Effector memory CD8-positive, alpha-beta T cell (primary cell): ENCODE measurements around the gene ESD.

ENCODE experiments used
- ATAC-seq: fragments of 150-1000 bp; cut with Tn5 transposase; replicated peaks from 2 replicates; pipeline ENCODE4 v1.10.0; 2021; ENCODE audit warnings: mild to moderate bottlenecking, moderate library complexity
- DNase-seq, 3 experiments: peaks; one replicate each; pipeline ENCODE4 v3.0.0; 2021
- H3K27ac Mint-ChIP-seq, 2 donors: one replicate each; pipeline ENCODE4 v1.8.0; 2022; ENCODE audit warnings: mild to moderate bottlenecking in 2 of 2, mixed read lengths in 2 of 2, moderate library complexity in 2 of 2
- H3K27me3 Mint-ChIP-seq, 2 donors: one replicate each; pipeline ENCODE4 v1.8.0; 2022; ENCODE audit warnings: mixed read lengths in 2 of 2
- H3K36me3 Mint-ChIP-seq: one replicate; pipeline ENCODE4 v1.8.0; 2022; ENCODE audit warnings: mild to moderate bottlenecking, moderate library complexity, mixed read lengths; ENCODE audit not compliant: insufficient read depth
- H3K4me1 Mint-ChIP-seq, 2 donors: one replicate each; pipeline ENCODE4 v1.8.0; 2022; ENCODE audit warnings: low read depth in 2 of 2, mixed read lengths in 2 of 2
- H3K4me3 Mint-ChIP-seq, 2 donors: one replicate each; pipeline ENCODE4 v1.8.0; 2022; ENCODE audit warnings: mild to moderate bottlenecking in 2 of 2, mixed read lengths in 2 of 2, moderate library complexity in 2 of 2
- H3K9me3 Mint-ChIP-seq, 2 donors: one replicate each; pipeline ENCODE4 v1.8.0; 2022; ENCODE audit warnings: mixed read lengths in 2 of 2
- total RNA-seq, 9 experiments: gene quantifications; one replicate each; lab custom pipeline; 2026; lab: John Stamatoyannopoulos, UW

Gene ESD, protein sequence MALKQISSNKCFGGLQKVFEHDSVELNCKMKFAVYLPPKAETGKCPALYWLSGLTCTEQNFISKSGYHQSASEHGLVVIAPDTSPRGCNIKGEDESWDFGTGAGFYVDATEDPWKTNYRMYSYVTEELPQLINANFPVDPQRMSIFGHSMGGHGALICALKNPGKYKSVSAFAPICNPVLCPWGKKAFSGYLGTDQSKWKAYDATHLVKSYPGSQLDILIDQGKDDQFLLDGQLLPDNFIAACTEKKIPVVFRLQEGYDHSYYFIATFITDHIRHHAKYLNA
- 27.9 to 77.9 (median 65.4) reads per million in 9 experiments for total RNA-seq

DNA sequence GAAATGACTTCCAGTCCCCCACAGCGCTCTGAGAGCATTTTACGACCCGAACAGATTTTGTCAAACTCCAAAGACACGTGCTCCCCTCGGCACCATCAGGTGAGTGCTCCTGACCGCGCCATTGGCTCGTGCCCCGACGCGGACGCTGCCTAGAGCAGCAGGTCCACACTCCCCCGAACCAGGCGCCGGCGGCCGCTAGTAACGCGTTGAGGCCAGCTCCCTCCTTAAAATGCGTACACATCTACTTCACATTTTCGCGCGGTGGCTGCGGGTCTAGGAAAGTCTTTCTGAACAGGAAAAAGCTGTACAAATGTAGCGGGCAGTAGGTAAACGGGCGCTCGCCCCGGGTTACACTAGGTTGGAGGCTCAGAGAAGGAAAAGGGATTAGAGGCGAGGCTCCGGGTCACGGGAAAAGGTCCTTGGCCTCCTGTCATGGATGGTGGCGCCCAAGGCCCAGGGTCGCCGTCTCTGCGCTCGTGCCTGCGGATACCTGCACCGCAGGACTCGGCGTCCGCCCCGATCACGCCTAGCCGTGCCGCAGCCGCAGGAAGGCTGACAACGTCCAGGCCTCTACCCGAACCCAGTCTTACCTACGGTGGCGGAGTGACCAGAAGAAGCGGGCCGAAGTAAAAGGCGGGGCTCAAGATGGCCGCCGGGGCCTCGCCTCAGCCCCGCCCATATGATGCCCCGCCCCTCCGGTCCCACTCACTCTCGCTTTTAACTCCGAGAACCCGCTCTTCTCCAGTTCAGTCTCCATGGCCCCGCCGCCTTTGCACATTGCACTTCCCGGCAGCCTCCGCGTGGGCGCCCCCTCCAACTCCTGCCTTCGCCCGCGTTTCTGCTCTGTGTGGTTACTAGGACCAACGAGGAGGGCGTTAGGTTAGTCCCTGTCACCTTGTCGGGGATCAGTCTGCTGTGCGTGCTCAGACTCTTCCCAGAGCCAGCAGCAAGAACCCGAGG is at the start of gene ESD:
Gene ESD, minus strand, starts transcription at position 647 of the 960 bp plus-strand sequence. CDS start 5,748 bp downstream, outside the sequence.
- no peaks in the 10 kb centered on the region for H3K9me3 Mint-ChIP-seq
- H3K4me1 Mint-ChIP-seq = peaks cover 19 to 25% of the 10 kb centered on the region in 2 donors
- no peaks in the 10 kb centered on the region for H3K27me3 Mint-ChIP-seq
- H3K36me3 Mint-ChIP-seq = no peaks in the 10 kb centered on the region
- H3K4me3 Mint-ChIP-seq = peak within 1 kb of the TSS; percentile 92 to 94
- peak; percentile 89 for ATAC-seq
- peak; percentile 81 to 83 (median 83) for DNase-seq
- H3K27ac Mint-ChIP-seq = peak within 1 kb of the TSS; percentile 94 to 95

DNA sequence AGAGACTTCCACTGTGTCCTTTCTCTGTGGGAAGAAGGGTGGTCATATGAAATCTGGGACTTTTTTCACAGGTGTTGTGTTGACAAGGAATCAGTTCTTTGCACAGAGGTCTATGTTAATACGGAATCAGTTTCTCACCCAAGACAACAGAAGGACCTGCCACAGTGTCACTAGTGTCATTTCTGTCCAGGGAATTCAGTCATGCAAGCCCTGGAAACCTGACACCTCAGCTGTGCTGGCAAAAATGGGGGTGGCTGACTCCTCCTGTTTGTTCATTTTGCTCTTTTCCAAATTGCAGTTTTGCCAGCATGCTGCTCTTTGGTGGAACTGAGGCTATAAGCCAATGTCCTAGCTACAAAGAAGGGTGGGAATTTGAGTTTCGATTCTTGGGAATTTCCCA is 49.8 kb upstream of the ESD start:
- Mint-ChIP-seq H3K27ac (no peak overlapping the region), H3K27me3 (peaks cover 32 to 41% of the 10 kb centered on the region in 2 donors), H3K4me3 (no peak overlapping the region), H3K36me3 (no peaks in the 10 kb centered on the region), H3K4me1 (no peaks in the 10 kb centered on the region), H3K9me3 (no peaks in the 10 kb centered on the region)
- ATAC-seq = no peak
- DNase-seq = no peak

DNA sequence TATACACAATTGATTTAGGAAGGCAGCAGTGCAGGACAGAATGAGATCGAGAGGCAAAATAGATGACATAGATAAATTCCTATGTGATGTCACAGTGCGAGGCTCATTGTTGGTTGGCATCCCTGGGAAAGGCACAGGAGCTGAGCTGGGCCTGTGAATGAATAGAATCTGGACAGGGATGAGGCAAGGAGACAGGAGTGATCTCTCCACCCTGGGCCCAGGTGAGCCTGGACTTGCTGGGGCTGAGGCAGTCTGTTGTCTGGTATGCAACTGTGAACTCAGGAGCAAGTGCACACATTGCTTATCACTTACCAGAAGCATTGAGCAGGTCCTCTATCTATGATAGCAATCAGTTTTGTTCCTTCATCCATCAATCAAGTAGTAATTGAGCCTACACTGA is 48.2 kb upstream of the ESD start:
- Mint-ChIP-seq H3K27me3 (peaks cover 27% of the 10 kb centered on the region in 2 donors), H3K36me3 (no peaks in the 10 kb centered on the region), H3K4me1 (no peaks in the 10 kb centered on the region), H3K27ac (no peak overlapping the region), H3K4me3 (no peak overlapping the region), H3K9me3 (no peaks in the 10 kb centered on the region)
- no peak for ATAC-seq
- no peak for DNase-seq

DNA sequence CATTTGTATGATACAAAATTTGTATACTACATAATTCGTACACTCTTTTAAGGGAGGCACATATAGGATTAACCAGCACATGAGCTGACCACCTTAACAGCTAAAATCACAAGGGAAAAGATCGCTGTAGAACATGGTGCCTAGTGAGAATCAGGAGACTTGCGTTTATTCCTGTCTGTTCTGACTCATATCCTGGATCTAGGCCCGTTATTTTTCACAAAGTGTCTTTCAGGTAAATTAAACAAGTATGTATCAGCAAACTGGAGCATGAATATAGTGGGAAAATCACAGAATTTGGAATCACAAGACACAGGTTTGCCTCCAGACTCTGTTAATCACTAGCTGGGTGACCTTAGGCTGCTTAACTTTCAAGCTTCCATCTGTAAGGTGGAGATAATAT is 47.5 kb upstream of the ESD start:
- ATAC-seq (no peak), DNase-seq (no peak)
- Mint-ChIP-seq H3K9me3 (no peaks in the 10 kb centered on the region), H3K27me3 (peaks cover 23 to 27% of the 10 kb centered on the region in 2 donors), H3K27ac (no peak overlapping the region), H3K4me1 (no peaks in the 10 kb centered on the region), H3K36me3 (no peaks in the 10 kb centered on the region), H3K4me3 (no peak overlapping the region)

DNA sequence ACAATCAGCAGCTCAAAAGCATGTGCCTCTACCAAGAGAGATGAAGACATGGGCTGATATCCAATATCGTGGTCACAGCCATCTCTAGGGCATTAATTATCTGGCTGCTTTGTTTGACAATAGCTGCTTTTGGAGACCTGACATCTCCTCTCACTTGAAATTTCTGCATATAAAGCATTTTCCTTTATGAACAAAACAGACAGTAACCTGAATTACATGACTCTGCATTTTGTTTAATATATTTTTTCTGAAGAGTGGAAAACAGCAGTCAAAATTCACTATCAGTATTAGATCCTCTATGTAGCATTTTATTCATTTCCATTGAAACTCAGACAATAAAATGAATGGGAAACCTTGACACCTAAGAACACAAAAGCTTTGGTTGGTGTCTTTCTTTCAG is 42.4 kb upstream of the ESD start:
- Mint-ChIP-seq H3K4me3 (no peak overlapping the region), H3K27ac (no peak overlapping the region), H3K4me1 (no peaks in the 10 kb centered on the region), H3K27me3 (peaks cover 37 to 40% of the 10 kb centered on the region in 2 donors), H3K36me3 (no peaks in the 10 kb centered on the region), H3K9me3 (no peaks in the 10 kb centered on the region)
- ATAC-seq = no peak
- no peak for DNase-seq

DNA sequence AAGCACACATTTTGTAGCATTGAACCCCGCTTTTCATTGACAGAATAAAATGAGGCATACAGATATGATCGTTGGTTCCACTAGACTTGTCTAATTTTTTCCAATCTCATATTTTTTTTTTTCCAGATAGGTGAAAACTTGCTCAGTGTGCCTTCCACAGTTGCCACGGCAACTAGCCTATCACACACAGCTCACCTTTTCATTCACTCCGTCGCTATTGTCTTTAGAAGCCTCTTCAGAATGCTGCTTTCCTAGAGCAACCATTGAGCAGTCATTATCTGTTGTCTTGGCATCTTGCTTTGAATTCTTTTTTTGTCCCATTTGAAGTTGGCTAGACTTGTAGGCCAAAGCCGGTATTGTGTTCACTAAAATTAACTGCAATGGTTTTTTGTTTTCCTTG is 37.7 kb upstream of the ESD start:
- no peak overlapping the region for H3K27ac Mint-ChIP-seq
- no peaks in the 10 kb centered on the region for H3K4me1 Mint-ChIP-seq
- H3K9me3 Mint-ChIP-seq = no peaks in the 10 kb centered on the region
- H3K36me3 Mint-ChIP-seq = no peaks in the 10 kb centered on the region
- DNase-seq = no peak
- H3K27me3 Mint-ChIP-seq = peaks cover 20% of the 10 kb centered on the region in 2 donors
- H3K4me3 Mint-ChIP-seq = no peak overlapping the region
- no peak for ATAC-seq

DNA sequence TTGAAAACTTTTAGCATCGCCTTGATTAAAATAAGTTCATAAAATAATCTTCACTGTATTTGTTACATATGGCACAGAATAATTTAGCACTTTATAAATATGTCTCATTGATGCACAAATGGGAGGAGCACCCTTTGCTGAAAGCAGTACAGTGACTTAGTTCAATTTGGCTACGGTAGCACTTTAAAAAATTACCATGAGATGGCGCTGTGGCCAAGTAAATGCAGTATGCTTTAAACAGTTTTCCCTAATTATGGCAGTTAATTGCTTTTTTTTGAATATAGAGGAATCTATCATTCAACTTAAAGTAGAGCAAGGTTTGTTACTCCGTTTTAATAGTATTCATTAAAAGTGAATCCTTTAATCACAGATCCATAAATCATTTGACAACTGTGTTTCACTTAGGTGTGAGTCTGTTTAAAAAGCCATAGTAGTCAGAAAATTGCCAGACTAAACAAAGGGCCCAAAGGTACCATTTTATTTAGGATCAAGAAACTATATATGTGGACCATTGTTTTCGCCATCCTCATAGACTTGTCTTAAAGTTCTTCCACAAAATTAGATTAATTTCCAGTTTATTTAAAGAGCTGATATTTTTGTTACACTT is 34.7 kb upstream of the ESD start:
- peak; percentile 13 to 28 (median 23) for DNase-seq
- Mint-ChIP-seq H3K4me3 (no peak overlapping the region), H3K9me3 (no peaks in the 10 kb centered on the region), H3K27me3 (peaks cover 21 to 22% of the 10 kb centered on the region in 2 donors), H3K36me3 (no peaks in the 10 kb centered on the region), H3K4me1 (no peaks in the 10 kb centered on the region), H3K27ac (no peak overlapping the region)
- ATAC-seq = no peak

DNA sequence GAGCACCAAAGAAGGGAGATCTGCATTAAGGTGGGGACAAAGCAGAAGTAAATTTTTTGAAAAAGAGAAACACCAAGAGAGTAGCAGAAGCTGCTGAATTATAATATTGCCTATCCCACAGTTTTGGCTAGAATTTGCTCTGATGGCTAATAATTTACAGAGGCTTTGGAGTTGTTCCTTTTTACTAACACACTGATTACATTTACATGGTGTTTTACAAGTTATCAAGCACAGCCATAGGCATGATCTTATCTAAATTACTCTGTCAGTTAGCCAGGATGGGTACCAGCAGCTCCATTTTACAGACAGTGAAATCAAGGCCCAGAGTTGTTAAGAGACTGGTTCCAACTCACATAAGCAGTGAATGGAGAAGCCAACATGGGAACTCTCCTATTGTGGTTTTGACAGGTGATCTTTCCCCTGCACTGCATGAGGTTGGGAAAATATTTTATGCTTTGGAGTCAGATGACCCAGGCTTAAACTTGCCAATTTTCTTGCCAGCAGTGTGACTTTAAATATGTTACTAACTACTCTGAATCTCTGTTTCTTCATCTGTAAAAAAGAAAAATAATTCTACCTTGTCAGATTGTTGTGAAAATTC is 33.5 kb upstream of the ESD start:
- Mint-ChIP-seq H3K27ac (no peak overlapping the region), H3K27me3 (peaks cover 20 to 21% of the 10 kb centered on the region in 2 donors), H3K36me3 (no peaks in the 10 kb centered on the region), H3K9me3 (no peaks in the 10 kb centered on the region), H3K4me1 (no peaks in the 10 kb centered on the region), H3K4me3 (no peak overlapping the region)
- ATAC-seq (no peak), DNase-seq (no peak)

DNA sequence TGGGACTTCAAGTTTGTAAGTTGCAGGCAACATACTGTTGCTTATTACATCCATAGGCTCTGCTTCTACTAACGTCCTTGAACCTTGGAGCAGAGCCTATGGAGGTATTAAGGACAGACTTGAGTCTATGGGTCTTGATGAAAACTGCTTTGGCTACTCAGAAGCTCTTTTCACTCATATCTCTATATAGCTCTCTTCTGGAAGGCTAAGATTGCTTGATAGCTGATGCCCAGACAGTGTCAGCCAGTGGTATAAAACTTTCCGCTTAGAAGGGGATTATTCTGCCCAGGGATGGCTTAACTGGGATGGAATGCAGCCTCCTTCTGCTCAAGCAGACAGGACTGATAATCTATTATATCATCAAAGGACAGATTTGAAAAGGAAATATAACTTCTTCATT is 25.6 kb upstream of the ESD start:
- no peak overlapping the region for H3K4me3 Mint-ChIP-seq
- peaks cover 6 to 12% of the 10 kb centered on the region in 2 donors for H3K27me3 Mint-ChIP-seq
- ATAC-seq (no peak), DNase-seq (no peak)
- no peak overlapping the region for H3K27ac Mint-ChIP-seq
- no peaks in the 10 kb centered on the region for H3K9me3 Mint-ChIP-seq
- H3K36me3 Mint-ChIP-seq = no peaks in the 10 kb centered on the region
- no peaks in the 10 kb centered on the region for H3K4me1 Mint-ChIP-seq

DNA sequence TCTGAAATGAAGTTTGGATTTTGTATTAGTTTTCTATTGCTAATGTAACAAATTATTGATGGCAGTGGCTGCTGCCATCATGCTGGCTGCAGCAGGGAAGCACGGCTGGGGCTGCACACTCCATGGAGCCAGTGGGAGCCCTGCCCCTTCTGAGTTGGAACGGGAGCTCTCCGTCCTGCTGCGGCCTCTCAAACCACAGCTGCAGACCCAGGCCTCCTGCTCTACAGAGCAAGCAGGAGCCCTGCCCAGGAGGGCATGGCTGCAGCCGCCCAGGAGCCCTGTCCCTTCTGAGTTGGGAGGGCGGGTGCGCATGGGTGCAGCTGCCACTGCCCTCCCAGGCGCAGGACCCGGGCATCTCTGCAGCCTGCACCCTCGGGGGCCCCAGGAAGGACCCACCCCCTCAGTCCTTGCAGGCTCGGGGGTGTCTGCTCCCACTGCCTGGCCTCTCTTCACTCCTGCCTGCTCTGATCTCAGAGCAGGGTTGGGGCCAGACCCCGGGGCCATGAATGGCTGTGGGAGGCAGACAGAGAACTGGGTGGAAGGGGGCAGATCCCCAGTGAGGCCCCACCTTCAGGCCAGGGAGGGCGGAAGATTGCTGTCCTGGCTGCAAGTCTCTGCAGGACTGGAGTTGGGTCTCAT is 21.0 kb upstream of the ESD start:
- Mint-ChIP-seq H3K27ac (no peak overlapping the region), H3K4me1 (no peaks in the 10 kb centered on the region), H3K36me3 (no peaks in the 10 kb centered on the region), H3K27me3 (peaks cover 11 to 24% of the 10 kb centered on the region in 2 donors), H3K4me3 (no peak overlapping the region), H3K9me3 (peaks cover 0 to 3% of the 10 kb centered on the region in 2 donors)
- ATAC-seq (no peak), DNase-seq (no peak)

DNA sequence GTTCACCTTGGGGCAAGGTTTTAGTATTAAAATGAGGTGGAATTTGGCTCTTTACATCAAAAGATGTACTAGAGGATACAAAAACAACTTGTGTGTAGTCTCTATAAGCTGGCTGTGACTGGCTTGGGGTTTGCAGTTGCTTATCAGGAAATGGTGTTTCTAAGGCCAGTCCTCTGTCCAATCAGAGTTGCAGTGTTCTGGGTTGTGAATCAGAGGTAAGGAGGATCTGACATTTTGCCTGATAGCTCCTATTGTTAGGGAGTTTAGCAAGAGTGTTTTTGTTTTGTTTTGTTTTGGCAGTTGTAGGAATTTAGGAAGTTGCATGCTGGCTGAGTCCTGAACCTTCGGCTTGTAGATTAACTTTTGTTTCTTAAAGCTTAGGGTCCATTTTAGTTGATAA is 20.1 kb upstream of the ESD start:
- ATAC-seq (no peak), DNase-seq (no peak)
- H3K4me3 Mint-ChIP-seq = no peak overlapping the region
- no peaks in the 10 kb centered on the region for H3K4me1 Mint-ChIP-seq
- H3K9me3 Mint-ChIP-seq = peaks cover 4 to 11% of the 10 kb centered on the region in 2 donors
- no peaks in the 10 kb centered on the region for H3K36me3 Mint-ChIP-seq
- H3K27ac Mint-ChIP-seq = no peak overlapping the region
- H3K27me3 Mint-ChIP-seq = peaks cover 20 to 27% of the 10 kb centered on the region in 2 donors

DNA sequence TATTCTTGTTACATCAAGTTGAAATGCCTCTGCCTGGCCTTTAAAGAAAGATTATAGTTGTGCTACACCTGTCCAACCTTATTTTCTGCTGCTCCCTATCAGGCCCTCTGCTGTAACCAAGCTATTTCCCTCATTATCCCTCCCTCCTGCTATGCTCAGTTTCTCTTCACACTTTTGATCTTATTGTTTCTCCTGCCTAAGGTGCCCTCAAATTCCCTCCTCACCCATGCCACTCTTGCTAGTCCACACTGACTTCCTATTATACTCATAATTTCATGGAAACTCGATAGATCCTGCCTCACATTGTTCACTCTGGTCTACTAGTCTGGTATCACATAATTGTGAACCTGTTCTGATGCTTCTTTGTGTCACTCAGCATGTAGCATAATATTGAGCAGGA is 19.4 kb upstream of the ESD start:
- DNase-seq (no peak), ATAC-seq (no peak)
- Mint-ChIP-seq H3K27ac (no peak overlapping the region), H3K27me3 (peaks cover 24 to 31% of the 10 kb centered on the region in 2 donors), H3K9me3 (peaks cover 5 to 15% of the 10 kb centered on the region in 2 donors), H3K4me1 (no peaks in the 10 kb centered on the region), H3K36me3 (no peaks in the 10 kb centered on the region), H3K4me3 (no peak overlapping the region)
